ENCODE results near the gene SLC39A11.

SLC39A11 gene

DNA sequence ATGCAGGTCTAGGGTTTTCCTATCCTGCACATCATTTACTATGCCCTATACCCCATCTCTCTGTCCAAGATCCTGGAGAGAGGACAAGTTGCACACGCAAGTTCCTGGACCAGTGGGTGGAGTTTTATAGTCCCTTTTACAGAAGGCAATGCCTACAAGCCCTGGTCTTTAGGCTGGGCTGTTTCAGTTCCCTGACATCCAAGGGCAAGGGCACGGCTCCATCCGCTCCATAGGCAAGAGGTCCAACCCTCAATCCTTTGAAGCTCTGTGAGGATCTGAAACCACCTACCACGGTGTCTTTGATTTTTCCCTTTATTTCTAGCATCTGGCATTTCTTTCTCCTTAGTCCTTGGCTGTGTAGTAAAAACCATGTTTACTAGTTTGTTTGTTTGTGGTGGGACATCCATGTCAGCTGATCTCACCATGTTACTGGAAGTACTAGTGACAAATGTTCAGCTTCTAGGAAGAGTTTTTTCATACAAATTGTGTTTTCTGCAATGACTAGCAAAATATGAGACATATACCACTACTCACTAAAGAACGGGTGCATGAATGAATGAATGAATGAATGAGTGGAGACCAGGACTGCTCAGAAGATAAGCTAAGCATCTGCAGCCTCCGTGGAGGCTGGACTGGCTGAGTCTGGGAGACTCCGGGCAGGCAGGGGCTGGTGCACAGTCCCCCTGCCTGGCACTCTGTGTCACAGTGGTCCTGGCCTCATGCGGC, 359.4 kb downstream of the SLC39A11 start:
- TF ChIP-seq, protein P1, sequence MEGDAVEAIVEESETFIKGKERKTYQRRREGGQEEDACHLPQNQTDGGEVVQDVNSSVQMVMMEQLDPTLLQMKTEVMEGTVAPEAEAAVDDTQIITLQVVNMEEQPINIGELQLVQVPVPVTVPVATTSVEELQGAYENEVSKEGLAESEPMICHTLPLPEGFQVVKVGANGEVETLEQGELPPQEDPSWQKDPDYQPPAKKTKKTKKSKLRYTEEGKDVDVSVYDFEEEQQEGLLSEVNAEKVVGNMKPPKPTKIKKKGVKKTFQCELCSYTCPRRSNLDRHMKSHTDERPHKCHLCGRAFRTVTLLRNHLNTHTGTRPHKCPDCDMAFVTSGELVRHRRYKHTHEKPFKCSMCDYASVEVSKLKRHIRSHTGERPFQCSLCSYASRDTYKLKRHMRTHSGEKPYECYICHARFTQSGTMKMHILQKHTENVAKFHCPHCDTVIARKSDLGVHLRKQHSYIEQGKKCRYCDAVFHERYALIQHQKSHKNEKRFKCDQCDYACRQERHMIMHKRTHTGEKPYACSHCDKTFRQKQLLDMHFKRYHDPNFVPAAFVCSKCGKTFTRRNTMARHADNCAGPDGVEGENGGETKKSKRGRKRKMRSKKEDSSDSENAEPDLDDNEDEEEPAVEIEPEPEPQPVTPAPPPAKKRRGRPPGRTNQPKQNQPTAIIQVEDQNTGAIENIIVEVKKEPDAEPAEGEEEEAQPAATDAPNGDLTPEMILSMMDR (conservative IDR thresholded peaks at IDR 0.05; ENCODE audit: low read length) = no peak
- H3K4me3 ChIP-seq (ENCODE audit: low read length) = no peak overlapping the region
- no peak for DNase-seq (ENCODE audit: low read depth)

DNA sequence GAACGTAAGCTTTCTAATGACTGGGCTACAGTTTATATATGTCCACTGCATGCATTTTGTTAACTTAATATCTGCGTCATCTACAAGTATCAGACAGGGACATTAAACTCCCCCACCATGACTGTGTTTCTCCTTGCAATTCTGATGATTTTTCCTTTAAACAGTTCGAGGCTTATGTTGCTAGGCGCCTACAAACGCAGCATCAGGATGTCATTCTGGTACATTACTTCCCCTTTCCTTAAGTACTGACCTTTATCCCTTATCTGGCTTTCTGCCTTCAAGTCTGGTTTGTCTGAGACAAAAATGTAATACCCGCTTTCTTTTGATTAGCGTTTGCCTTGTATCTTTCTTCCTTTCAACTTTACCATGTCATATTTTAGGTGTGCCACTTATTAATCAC, 362.4 kb downstream of the SLC39A11 start:
- H3K4me3 ChIP-seq (ENCODE audit: low read length) = no peak overlapping the region
- no peak for DNase-seq (ENCODE audit: low read depth)
- TF ChIP-seq, protein P1 (conservative IDR thresholded peaks at IDR 0.05; ENCODE audit: low read length) = no peak

DNA sequence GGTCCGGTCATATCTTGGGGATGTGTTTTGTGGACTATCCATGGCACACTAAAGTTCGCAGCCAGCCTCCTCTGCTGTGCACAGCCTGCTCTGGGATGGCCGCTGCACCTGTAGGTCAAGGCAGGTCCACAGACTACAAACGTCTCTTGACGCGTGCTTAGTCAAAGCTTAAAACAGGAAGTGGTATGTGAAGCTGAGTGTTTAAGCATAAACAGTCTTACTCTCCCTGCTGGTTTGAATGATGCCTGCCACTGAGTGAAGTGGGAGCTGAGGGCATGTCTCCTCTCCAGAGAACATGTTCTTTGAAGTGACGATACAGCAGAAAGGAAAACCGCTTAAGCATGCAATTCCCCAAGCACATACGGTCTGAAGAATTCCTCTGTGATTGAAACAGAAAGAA, 365.6 kb downstream of the SLC39A11 start:
- TF ChIP-seq, protein P1 (conservative IDR thresholded peaks at IDR 0.05; ENCODE audit: low read length) = 0 out of 2 replicates have a peak, but pooled peaks have one; percentile 2
- H3K4me3 ChIP-seq (ENCODE audit: low read length) = no peak overlapping the region
- DNase-seq (ENCODE audit: low read depth) = no peak

DNA sequence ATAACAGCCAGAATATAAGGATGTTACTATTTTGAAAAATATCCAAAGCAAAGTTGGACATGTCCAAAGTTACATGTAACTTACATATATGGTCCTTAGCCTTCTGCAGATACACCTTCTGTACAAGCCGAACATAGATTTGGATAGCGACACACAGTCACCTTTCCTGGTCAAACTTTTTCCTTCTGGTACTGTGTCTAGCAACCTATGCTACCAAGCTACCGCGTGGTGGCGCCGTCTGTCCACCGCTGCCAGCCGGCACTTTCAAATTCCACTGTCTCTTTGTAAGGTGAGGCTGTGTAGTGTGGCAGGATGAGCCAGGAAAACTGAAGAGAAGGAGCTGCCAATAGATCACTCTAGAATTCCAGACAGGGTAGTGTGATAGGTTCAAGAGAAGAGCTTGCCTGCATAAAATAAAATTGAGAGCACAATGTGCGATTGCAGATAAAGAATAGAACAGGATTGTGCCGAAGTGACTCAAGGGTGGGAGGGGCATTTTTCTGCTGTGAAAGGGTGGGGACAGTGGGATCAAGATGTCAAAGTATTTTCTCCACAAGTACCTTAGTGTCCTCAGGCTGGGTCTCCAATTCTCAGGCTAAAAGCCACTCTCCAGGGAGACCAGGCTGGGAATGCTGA, 366.9 kb downstream of the SLC39A11 start:
- TF ChIP-seq, protein P1 (conservative IDR thresholded peaks at IDR 0.05; ENCODE audit: low read length) = peak; percentile 85
- no peak overlapping the region for H3K4me3 ChIP-seq (ENCODE audit: low read length)
- DNase-seq (ENCODE audit: low read depth) = peak; percentile 44

DNA sequence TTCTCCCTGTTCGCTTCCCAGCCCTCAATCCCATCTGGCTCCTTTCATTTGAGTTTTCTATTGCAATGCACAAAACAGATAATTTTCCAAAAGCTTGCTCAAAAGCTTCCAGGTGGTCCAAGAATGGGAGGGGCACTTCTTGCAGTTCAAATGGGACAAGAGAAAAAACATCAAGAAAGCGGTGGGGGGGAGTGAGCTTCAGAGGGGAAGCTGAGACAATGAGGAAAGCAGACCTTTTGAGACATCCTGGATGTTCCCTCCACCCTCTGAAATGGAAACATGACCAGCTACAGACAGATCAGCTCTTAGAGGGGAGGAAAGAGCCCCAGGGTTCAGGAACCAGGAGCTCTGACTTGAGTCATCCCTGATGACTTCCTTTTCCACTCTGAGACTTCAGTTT, 368.2 kb downstream of the SLC39A11 start:
- no peak overlapping the region for H3K4me3 ChIP-seq (ENCODE audit: low read length)
- no peak for DNase-seq (ENCODE audit: low read depth)
- TF ChIP-seq, protein P1 (conservative IDR thresholded peaks at IDR 0.05; ENCODE audit: low read length) = no peak

DNA sequence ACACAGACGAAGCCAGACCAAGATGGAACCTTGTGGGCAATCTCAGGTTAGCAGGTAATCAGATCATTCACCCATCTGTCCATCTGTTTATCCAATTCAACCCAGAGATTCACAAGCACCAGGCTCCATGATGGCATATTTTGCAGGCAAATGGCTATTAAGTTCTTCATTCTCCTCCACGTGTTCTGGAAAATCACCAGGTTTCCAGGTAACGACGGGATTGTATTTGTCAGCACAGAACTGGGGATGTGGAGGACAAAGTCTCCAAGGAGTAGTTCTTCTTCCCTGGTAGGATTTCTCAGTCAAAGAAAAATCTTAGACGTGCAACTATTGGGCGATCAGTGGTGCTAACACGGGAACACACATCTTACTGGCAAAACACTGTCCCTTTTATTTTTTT, 368.8 kb downstream of the SLC39A11 start:
- TF ChIP-seq, protein P1 (conservative IDR thresholded peaks at IDR 0.05; ENCODE audit: low read length) = no peak
- no peak overlapping the region for H3K4me3 ChIP-seq (ENCODE audit: low read length)
- no peak for DNase-seq (ENCODE audit: low read depth)

DNA sequence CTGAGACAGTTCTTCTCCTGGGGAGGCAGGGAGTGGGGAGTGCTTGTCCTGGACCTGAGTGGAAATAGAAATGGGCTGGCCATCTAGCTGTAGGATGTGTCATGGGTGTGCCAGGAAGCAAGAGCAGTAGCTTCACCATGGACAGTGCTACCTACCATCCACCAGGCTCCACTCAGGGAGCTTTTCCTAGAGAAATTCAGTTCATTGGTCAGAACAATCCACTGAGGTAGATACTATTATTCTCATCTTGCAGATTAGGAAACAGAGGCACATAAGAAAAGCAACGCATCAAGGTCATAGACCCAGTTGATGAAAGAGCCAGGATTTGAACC, 372.0 kb downstream of the SLC39A11 start:
- no peak for DNase-seq (ENCODE audit: low read depth)
- TF ChIP-seq, protein P1 (conservative IDR thresholded peaks at IDR 0.05; ENCODE audit: low read length) = no peak

More for the DNA sequence above, 372.0 kb downstream of the SLC39A11 start:
- H3K4me3 ChIP-seq (ENCODE audit: low read length) = no peak overlapping the region
